K562 (cell line): Measurements from ENCODE around the gene SGK1. TPM values are rescaled to one million over a fixed set of nuclear protein-coding genes. Genes with fewer than 3 reads are reported as not detected.

Experiments used
- ARID3A ChIP-seq: IDR thresholded peaks from 2 replicates; pipeline ENCODE4 v1.6.1; 2012; ENCODE audit warnings: low read depth, low read length, improper control_type of control experiment, borderline replicate concordance
- CBX8 ChIP-seq: fragments of 200-600 bp; sonication (generic); IDR thresholded peaks from 2 replicates; pipeline ENCODE4 v1.6.1; 2012; ENCODE audit warnings: borderline replicate concordance, mixed run types, low read depth, mild to moderate bottlenecking, moderate library complexity, mixed read lengths, low read length, control low read depth, inconsistent platforms; ENCODE audit not compliant: poor library complexity, severe bottlenecking; ENCODE audit errors: extremely low read depth
- DNMT1 ChIP-seq: fragments of 450-650 bp; IDR thresholded peaks from 2 replicates; pipeline ENCODE4 v1.6.1; 2016; ENCODE audit warnings: antibody characterized with exemption, mild to moderate bottlenecking
- ELF2 ChIP-seq: fragments of 250-450 bp; sonication (Bioruptor Pico); IDR thresholded peaks from 2 replicates; pipeline ENCODE4 v1.5.0; 2021; ENCODE audit warnings: mild to moderate bottlenecking
- EZH2 ChIP-seq: IDR thresholded peaks from 2 replicates; pipeline ENCODE4 v1.6.1; 2012; ENCODE audit warnings: low read depth, mild to moderate bottlenecking, inconsistent platforms, low read length, borderline replicate concordance
- LARP7 ChIP-seq: fragments of 450-650 bp; IDR thresholded peaks from 2 replicates; pipeline ENCODE4 v1.6.1; 2016
- LEF1 ChIP-seq: fragments of 450-650 bp; IDR thresholded peaks from 2 replicates; pipeline ENCODE4 v1.6.1; 2016; ENCODE audit warnings: mild to moderate bottlenecking
- MAFK ChIP-seq: IDR thresholded peaks from 2 replicates; pipeline ENCODE4 v1.6.1; 2011; ENCODE audit warnings: low read length, improper control_type of control experiment
- MAX ChIP-seq: sonication (generic); formaldehyde crosslinking; IDR thresholded peaks from 2 replicates; pipeline ENCODE4 v1.9.0; 2022; ENCODE audit warnings: mild to moderate bottlenecking, missing genetic modification reagents
- MTA3 ChIP-seq: fragments of 450-650 bp; formaldehyde crosslinking; IDR thresholded peaks from 2 replicates; pipeline ENCODE4 v1.6.1; 2017; ENCODE audit warnings: mild to moderate bottlenecking, borderline replicate concordance
- MTF1 ChIP-seq: fragments of 250-450 bp; sonication (Bioruptor Pico); IDR thresholded peaks from 2 replicates; pipeline ENCODE4 v1.9.0; 2021; ENCODE audit warnings: moderate library complexity, mild to moderate bottlenecking, inconsistent platforms, borderline replicate concordance
- PHTF2 ChIP-seq: fragments of 250-450 bp; sonication (Bioruptor Pico); IDR thresholded peaks from 2 replicates; pipeline ENCODE4 v1.5.0; 2021; ENCODE audit warnings: mild to moderate bottlenecking
- PREB ChIP-seq: sonication (generic); formaldehyde crosslinking; IDR thresholded peaks from 2 replicates; pipeline ENCODE4 v1.8.1; 2023; ENCODE audit warnings: mild to moderate bottlenecking, missing genetic modification reagents
- ZBTB49 ChIP-seq: sonication (generic); formaldehyde crosslinking; IDR thresholded peaks from 2 replicates; pipeline ENCODE4 v1.8.0; 2022; ENCODE audit warnings: missing genetic modification reagents, mild to moderate bottlenecking, borderline replicate concordance
- ZMIZ1 ChIP-seq, 2 experiments: fragments of 150-350 bp in 1 of 2; IDR thresholded peaks; 2 replicates each; pipeline ENCODE4 v1.6.1; 2012 to 2016; ENCODE audit warnings: low read depth in 2 of 2, low read length in 2 of 2, mild to moderate bottlenecking in 1 of 2, moderate library complexity in 1 of 2
- ZNF217 ChIP-seq: sonication (generic); formaldehyde crosslinking; IDR thresholded peaks from 2 replicates; pipeline ENCODE4 v1.8.0; 2022; ENCODE audit warnings: mild to moderate bottlenecking, missing genetic modification reagents
- ZNF311 ChIP-seq: fragments of 250-450 bp; sonication (Bioruptor Pico); IDR thresholded peaks from 2 replicates; pipeline ENCODE4 v1.4.0; 2020; ENCODE audit warnings: mild to moderate bottlenecking, moderate library complexity
- ZNF764 ChIP-seq: fragments of 250-450 bp; sonication (Bioruptor Pico); IDR thresholded peaks from 2 replicates; pipeline ENCODE4 v1.4.0; 2020; ENCODE audit warnings: low read depth, mild to moderate bottlenecking, moderate library complexity
- ZSCAN29 ChIP-seq: fragments of 450-650 bp; IDR thresholded peaks from 2 replicates; pipeline ENCODE4 v1.6.1; 2017
- polyA plus RNA-seq, 8 experiments: library from polyadenylated mRNA; depleted of rRNA in 4 of 8; stranded (reverse) in 5 of 8; unstranded in 3 of 8; fragments of >200 nt; fragmentation: Nextera tagmentation in 2 of 8; fragmentation: Illumina TruSeq in 1 of 8; extraction: Ambion mirVana in 2 of 8; extraction: Trizol in 1 of 8; gene quantifications; 2 replicates each; pipeline versions ENCODE4 v1.2.1 to v1.2.3, GENCODE V29; 2011 to 2014; ENCODE audit warnings: inconsistent platforms in 1 of 8, missing spikeins in 1 of 8
- total RNA-seq, 7 experiments: library from RNA; depleted of rRNA in 6 of 7; stranded (reverse); fragments of >200 nt in 6 of 7; fragmentation: Illumina TruSeq in 2 of 7; extraction: Trizol in 2 of 7; gene quantifications; 2 replicates each; pipeline versions ENCODE4 v1.2.1 to v1.2.3, GENCODE V29; 2011 to 2021; ENCODE audit warnings: low replicate concordance in 1 of 7

Gene SGK1
- total and polyA plus RNA-seq, 9 of the 15 experiments (the other 6 are each of a cell fraction or from before 2014, with no cell fraction given), result 3.5 to 7.2 (median 3.9) TPM

- TF ChIP-seq ZNF217 (CRISPR knock-in tag), result no peak
- no peak for TF ChIP-seq DNMT1
- TF ChIP-seq CBX8, result no peak
- peak; percentile 86 for TF ChIP-seq LEF1
- peak; percentile 59; the same call in 1 of the 2 replicates for TF ChIP-seq ELF2 (CRISPR knock-in tag)
- TF ChIP-seq EZH2, result no peak
- TF ChIP-seq MAFK, result peak; percentile 78
- no peak for TF ChIP-seq PREB (CRISPR knock-in tag)
- no peak for TF ChIP-seq LARP7
- peak; percentile 96 for TF ChIP-seq ARID3A
- no peak for TF ChIP-seq ZBTB49 (CRISPR knock-in tag)
- TF ChIP-seq ZNF311 (CRISPR knock-in tag), result no peak
- TF ChIP-seq MAX (CRISPR knock-in tag), result no peak
- no peak for TF ChIP-seq MTF1 (CRISPR knock-in tag)
- TF ChIP-seq ZSCAN29, result no peak
- TF ChIP-seq MTA3, result 0 out of 2 replicates have a peak, but pooled peaks have one; percentile 17
- TF ChIP-seq PHTF2 (CRISPR knock-in tag), result no peak
- no peak for TF ChIP-seq ZNF764 (CRISPR knock-in tag)
- peak in 1 of 2 experiments; percentile 68; a peak in 2 of 4 replicates for TF ChIP-seq ZMIZ1 (IDR thresholded peaks at IDR 0.05; ENCODE audit: low read depth in 2 of 2, low read length in 2 of 2)
These were observed 122.6 kb downstream of the SGK1 start (continued) for GRCh38 chr6:134195164-134195906.
